Right lung (tissue), 5 donors: ENCODE measurements around the gene KCNG2. TPM values are rescaled to one million over a fixed set of nuclear protein-coding genes. Genes with fewer than 3 reads are reported as not detected.

ENCODE experiments used
- DNase-seq, 2 donors: peaks; one replicate each; pipeline ENCODE4 v3.0.0-alpha.2; 2013
- polyA plus RNA-seq, 5 donors: library from polyadenylated mRNA; unstranded; fragments of 120-200 nt; gene quantifications; one replicate each; pipeline versions ENCODE4 v1.2.1 to v1.2.3, GENCODE V29; 2013; ENCODE audit warnings: inconsistent platforms in 1 of 5, low replicate concordance in 1 of 5; ENCODE audit not compliant: insufficient read length in 5 of 5, insufficient read depth in 1 of 5

KCNG2 gene
- polyA plus RNA-seq, 5 donors: 0.16 to 0.35 (median 0.23) TPM

DNA sequence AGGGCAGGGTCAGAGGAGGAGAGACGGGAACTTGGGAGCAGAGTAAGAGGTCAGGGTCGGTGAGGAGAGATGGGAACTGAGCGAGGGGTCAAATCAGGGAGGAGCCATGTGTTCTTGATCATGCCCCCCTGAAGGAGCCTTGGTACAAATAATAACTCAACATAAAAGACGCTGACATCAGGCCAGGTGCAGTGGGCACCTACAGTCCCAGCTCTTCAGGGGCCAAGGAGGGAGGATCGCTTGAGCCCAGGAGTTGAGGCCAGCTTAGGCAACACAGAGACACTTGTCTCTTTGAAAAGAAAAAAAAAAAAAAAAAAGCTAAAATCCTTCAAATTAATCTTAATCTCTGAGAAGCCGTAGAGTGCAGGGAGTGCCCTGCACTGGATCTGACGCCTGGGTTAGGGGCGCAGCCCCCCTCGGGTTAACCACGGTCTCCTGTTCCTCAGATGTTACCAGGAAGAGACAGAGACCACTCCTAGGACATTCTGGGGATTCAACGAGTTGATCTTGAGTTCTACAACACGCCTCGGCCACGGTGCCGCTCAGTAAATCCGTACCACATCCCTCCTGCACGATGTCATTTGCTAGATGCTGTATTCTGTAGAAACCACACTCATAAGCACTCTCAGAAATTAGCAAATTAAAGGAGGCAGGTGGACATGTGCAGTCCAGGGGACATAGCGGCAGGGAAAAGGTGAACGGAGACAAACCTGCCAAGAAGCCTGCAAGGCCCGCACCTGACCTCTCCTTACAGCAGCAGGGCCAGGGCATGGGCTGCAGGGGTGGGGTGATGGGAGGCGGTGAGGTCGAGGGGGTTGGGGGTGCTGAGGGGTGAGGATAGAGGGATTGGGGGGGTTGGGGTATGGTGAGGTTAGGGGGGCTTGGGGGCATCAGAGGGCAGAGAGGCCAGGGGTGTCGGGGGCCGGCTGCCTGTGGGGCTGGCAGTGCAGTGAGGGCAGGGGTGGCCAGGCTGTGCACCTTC is 124.5 kb downstream of the KCNG2 start:
- DNase-seq: no peak

DNA sequence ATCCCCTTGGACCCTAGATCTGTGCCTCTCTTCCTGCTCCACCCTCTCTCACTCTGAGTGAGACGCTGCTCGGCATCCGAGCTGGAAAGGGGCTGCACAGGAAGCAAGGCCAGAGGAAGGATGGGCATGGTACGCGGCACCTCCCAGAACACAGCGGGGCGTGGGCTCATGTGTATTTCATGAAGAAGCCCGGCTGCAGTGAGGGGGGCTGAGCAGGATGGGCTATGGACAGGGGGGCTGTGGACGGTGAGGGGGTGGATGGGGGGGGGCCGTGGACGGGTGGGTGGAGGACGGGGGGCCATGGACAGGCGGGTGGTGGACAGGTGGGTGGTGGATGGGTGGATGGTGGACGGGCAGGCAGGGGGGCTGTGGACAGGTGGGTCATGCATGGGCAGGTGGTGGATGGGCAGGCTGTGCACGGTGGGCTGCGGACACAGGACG is 125.3 kb downstream of the KCNG2 start:
- no peak for DNase-seq

DNA sequence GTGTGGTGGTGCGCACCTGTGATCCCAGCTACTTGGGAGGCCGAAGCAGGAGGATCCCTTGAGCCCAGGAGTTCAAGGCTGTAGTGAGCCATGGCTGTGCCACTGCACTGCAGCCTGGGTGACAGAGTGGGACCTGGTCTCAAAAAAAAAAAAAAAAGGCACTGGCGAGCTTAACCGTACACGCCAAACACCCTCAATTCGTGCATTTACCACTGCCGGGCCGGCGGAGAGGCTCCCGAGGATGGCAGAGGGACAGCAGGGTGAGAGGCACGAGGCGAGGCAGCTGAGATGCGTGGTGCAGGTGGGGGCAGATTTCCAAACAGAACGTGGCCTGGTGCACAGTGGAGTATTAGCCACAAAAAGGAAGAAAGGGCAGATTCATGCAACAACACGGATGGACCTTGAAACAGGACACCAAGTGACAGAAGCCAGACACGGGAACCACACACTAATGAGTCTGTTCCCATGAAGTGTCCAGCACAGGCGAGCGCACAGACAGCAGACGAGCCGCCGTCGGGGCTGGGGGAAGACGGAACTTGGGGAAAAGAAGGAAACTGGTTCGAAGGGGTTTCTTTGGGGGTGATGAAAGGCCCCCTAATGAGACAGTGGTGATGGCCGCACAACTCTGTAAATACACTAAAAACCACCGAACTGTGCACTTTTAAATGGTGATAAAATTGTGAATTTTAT is 126.3 kb downstream of the KCNG2 start:
- DNase-seq: no peak

DNA sequence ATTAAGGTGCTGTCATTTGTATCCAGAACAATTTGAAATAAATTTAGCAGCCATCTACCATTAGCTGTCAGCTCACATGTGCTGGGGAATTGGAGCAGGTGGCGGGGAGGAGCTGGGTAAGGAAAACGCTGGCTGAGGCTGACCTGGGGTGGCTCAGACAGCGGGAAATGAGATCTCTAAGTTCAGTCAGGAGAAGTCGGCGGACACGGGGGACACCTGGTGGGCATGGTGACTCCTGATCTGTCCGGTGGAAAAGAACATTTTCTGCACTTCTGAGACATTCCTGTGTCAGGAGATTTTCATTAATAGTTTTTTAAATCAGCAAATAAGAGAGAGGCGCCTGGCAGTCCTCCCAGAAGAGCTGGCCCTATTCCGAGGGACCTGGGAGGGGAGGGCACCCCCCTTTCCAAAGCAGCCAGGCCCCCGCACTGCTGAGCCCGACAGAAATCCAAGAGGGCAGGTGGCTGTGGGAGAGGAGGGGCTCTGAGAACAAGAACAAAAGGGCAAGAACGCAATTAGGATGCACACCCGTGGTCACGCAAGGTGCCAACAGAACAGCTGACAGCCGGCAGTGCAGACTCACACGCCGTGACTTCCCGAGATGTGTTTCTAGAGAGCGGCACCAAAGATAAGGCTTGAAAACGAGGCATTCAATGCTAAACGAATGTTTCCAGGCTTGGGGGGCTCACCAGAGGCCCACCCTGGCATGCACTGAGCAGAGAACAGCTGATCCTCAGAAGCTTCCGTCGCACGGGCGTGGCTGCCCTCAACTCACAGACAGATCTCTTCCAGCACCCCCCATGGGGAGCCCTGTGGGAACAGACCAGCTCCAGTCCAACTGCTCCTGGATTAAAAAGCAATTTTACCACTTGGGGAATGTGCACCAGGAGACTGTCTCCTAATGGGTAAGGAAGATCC is 127.3 kb downstream of the KCNG2 start:
- DNase-seq: peak in 1 of 2 donors; percentile 13

DNA sequence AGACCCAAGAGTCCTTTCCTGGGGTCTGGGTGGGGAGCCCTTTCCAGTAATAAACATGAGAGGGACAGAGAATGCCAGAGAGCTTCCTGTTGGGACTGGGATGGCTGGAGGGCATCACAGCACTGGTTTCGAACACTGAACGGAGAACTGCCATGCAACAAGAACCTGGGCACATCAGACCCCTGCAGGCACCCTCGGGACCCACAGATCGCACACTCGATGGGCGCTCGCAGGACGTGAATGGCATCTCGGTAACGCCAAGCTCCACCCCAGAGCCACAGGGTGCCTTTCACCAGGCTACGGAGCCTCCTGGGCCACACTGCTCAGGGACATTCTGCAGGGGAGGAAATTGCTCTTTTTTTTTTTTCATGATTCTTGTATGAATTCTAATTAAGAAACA is 128.6 kb downstream of the KCNG2 start:
- no peak for DNase-seq

DNA sequence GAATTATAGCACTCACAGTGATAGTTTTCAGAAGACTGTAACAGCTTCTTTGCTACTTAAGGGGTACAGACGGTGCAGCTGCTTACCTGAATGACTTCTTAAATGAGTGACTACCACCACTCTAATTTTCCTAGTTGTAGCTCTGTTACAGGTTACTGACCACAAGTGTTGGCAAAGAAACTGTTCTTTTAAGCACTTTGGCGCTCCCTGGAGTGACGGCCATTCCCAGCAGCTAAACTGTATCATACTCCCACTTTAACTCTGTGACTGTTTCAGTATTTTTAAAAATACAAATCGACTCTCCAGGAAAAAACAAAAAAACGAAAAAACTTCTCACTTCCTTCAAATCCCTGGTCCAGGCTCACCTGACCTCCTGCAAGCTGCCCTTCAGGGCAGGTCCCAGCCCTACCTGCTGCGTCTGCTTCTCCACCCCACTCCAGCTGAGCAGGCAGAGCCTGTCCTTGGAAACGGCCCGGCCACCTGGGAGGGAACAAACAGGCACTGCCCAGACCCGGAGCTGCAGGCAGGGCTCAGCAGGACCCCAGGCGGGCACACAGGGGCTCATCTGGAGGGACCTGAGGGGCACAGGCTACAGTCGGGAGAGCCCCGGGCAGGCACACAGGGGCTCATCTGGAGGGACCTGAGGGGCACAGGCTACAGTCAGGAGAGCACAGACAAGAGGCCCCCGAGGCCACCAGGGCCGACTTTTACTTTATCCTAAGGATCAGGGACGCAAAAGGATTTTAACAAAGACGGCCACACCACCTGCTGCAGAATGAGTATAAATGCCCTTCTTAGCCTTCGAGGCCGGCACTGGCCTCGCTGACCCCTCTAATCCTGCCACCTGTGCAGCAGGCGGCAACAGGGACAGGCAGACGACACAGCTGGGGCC is 129.2 kb downstream of the KCNG2 start:
- DNase-seq: no peak

DNA sequence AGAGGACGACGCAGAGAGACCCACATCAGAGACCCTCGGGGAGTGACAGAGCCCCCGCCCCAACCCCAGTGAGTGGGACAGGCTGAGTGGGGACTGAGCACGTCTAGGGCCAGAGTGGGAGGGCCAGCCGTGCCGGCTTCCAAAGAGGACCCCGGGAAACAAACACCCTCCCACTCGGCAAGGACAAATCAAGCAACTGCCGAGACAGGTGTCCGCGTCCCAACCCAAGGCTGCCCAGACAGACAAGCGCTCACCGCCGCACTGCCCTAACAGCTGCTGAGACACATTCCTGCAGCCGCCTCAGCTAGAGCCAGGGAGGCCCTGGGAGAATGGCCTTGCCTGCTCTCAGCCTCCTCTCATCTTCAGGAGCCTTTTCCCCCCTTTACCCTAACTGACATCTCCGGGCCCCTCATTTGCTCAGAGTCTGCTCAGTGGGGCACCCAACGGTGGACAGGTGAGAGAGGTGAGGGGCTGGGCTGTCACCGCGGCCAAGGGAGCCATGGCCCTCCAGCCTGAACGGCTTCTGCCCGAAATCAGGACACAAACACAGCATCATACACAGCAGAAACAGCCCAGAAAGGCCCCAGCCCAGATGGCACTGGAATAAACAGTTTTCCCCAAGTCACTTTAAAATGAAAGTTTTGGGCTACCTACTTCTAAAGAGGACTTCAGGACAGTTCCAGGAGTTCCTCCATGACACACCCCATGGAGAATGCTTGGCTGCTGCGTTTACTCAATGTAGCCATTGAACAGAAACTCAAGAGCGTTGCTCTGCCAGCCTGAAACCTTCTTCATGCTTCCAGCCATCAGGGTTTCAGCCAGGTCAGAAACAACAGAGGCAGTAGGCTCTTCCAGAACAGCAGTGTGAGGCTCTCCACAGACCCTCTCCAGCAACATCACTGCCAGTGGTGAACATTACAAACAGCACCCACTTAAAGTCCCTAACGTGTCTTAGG is 130.1 kb downstream of the KCNG2 start:
- no peak for DNase-seq

DNA sequence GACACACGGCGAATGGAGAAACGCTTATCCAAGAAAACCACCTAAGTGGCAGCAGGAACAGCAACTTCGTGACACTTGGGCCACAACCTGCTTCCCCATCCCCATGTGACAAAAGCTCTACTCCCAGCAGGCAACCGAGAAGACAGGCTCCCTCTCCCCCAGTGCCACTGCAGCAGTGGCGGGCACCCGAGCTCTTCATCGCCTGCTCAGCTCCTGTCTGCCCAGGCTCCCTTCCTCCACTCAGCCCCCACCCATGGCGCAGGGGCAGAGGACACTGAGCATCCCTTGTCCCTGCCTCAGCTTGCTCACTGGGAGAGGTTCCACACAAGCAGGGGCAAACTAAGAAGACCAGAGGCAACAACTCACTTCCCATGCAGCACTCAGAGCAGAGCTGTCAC is 130.8 kb downstream of the KCNG2 start:
- DNase-seq: no peak

DNA sequence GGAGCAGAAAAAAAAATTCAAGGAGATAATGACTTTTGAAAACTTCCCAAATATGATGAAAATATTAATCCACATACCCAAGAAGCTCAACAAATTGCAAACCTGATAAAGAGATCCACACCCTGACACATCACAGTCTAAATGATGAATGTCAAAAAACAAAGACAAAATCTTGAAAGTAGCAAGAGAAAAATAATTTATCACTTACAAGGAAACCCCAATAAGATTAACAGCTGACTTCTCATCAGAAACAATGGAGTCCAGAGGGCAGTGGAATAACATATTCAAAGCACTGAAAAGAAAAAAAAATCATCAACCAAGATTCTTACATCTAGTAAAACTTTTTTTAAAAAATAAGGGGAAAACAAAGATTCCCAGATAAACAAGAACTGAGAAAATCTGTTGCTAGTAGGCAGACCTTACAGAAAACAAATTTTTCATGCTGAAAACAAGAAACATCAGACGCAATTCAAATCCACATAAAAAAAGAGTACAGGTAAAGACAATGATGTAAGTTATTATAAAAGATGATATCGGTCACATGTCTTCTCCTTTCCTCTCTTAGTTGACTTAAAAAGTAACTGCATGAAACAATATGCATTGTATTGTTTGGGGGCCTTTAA is 132.4 kb downstream of the KCNG2 start:
- no peak for DNase-seq

DNA sequence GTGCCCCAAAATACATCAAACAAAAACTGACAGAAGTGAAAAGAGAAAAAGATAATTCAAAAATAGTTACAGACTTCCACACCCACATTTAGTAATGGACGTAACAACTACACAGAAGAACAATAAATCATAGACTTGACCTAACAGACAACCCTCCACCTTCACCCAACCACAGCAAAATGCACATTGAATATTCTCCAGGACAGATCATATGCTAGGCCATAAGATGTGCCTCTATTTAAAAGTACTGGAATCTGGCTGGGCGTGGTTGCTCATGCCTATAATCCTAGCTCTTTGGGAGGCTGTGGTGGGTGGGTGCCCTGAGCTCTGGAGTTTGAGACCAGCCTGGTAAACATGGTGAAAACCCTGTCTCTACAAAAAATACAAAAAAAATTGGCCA is 133.7 kb downstream of the KCNG2 start:
- DNase-seq: no peak

DNA sequence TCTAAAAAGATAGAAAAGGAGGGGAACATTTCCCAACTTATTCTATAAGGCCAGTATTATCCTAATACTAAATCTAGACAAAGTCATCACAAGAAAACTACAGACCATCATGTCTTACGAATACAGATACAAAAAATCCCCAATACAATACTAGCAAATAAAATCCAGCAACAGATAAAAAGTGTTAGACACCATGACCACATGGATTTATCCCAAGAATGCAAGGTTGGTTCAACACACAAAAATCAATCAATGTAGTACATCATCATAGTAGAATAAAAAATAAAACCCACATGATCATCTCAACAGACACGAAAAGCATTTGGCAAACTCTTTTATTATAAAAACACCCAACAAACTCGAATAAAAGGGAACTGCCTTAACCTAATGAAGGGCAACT is 135.2 kb downstream of the KCNG2 start:
- no peak for DNase-seq

DNA sequence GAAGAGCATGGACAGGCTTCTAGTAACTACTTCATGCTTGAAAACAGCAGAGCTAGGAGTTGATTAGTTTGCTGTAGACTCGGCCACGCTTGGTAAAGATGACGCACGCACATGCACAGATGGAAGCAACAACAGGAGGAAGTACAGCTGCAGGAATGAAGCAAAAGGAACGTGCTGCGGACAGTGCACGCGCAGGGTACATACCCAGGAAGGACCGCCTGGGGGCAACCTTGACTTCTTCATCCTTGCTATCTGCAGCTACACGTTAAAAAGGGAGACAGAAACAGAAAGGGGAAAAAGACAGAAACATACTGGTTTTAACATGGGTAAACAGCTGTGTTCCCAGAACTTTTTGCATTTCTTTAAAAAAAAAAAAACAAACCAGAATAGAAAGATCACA is 136.0 kb downstream of the KCNG2 start:
- DNase-seq: no peak

DNA sequence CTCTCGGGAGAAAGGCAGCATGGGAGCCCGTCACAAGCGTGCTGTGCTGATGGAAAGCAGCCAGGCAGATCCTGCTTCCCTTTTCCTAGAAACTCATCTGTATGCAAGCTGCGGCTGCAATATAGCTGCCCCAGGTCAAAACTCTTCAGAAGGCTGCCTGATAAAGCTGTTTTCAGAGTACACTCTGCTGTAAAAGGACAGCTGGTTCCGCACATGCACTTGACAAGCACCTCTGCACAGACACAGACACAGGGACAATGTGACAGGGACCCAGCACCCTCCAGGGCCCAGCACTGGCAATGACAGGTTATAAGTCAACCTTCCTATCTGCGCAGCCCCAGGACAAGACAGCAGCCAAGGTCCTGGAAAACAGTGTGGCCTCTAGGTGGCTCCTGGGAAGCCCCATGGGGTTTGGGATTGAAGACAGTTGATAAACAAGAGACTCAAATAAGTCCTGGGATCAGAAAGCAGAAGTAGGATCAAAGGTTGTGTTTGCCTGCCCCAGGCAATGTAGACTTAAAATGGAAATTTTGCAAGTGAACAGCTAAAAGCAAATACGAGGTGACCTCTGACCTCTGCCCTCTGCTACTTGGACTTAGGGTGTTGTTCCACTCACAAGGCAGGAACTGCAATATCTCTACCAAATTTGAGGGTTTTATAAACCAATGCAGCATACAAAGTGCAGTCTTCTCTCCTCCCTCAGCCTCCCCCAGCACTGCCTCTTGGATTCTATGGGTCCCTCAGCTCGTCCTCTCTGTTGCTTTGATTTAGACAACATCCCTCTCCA is 136.8 kb downstream of the KCNG2 start:
- no peak for DNase-seq

DNA sequence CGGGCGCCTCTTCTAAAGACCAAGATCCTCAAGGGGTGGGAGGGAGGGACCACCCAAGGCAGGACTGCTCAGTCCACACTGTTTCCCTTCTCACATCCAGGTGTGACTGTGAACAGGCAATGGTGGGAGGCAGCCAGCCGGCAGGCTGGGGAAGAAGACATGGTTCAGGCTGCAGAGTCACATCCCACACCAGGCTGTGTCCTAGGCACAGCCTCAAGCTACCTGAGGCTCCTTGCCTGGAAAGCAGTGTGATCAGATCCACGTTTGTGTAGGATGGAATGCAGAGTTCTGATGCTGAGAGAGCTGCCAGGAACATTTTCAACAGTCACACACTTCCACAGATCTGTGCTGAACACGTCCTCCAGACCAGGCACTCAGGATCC is 137.4 kb downstream of the KCNG2 start:
- DNase-seq: no peak

DNA sequence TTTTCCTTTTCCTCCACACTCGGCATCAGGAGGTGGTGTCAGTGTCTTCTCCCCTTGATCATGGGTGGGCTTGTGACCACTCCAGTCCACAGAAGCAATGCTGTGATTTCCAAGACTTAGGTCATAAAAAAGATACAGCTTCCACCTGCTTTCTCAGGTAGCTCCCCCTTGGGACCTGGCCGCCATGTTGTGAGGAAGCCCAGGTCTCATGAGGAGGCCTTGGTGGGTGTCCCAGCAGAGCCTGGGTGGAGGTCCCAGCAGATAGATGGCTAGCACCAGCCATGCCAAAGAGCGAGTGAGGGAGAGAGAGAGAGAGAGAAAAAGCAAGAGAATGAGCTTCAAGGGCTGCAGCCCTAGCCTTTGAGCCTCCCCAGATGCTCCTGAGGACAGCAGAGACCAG is 137.8 kb downstream of the KCNG2 start:
- DNase-seq: no peak

DNA sequence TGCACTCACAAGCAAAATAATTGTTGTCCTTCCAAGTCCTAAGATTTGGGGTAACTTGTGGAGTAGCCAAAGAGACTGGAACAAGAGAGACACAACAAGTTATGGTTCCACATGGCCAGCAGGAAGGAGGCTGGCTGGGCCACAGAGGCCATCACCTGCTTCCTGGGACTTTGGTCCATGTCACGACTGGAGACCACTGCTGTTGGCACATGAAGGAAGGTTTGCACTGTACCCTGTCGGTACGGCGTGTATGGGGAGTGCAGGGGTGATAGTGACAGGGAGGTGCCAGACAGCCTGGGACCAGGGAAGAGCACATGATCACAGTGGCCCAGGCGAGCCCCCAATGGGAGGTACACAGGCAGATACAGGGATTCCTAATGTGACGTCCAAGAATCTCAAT is 138.2 kb downstream of the KCNG2 start:
- no peak for DNase-seq

DNA sequence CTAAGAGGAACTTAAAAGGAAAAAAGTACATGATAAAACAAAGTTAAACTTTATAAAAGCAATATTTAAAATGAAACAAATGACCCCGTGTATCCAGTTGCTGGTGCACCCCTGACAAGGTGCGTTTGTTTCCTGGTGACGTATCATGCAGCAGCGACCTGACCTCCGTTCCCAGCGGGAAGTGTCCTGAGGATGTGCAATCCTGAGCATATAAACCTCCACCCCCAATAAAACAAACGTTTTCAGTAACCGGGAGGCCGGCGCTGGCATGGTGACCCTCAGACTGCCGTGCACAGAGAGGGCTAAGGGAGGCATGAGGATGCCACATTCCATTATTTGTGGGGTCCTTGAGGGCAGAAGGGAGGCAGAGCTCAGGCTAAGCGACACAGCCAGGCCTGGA is 138.9 kb downstream of the KCNG2 start:
- DNase-seq: no peak

DNA sequence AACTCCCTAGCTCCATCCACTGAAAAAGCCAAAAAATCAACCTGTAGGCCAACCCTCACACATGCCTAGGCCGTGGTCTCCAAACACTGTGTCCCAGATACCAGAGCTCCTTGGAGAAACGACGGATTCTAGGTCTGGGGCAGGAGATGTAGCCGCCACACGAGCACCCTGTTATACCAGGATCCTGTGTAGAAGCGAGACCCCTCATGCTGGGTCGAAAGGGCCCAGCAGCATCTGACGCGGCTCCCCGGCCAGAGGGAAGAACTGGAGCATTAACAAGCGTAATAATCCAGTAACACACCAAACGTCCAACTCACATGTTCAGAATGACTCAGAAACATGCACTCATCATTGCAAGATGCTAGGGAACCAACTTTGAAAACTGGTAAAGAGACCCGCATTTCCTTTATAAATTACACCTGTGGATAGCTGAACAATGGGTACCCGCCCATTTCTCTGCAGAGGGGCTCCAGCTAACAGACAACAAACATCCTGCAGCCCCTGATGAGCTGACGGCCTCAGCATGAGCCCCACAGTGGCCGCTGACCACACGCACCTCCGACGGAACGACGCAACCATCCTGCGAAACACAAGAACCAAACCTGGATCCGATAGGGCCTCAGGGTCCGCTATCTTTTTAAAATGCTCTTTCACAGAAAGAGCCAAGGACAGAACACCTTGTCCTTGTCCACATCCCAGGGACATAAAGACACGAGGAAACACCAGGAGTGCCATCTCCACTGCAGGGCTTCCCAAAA is 139.5 kb downstream of the KCNG2 start:
- DNase-seq: no peak
